Measurements from ENCODE around the gene IGLL5.

Gene IGLL5

GRCh38 chr22:22924369-22925145 is 36.9 kb downstream of the IGLL5 start:
- Histone ChIP-seq H3K27me3 (ENCODE audit: insufficient read depth, low read length, poor library complexity, severe bottlenecking) (no peaks in the 10 kb centered on the region), H3K79me2 (ENCODE audit: insufficient read depth, low read length) (no peaks in the 10 kb centered on the region), H3K4me3 (ENCODE audit: low read length, poor library complexity, severe bottlenecking) (no peak overlapping the region), H3K9ac (ENCODE audit: low read depth, low read length, poor library complexity, severe bottlenecking) (no peak overlapping the region), H2AFZ (ENCODE audit: low read length) (no peak overlapping the region), H3F3A (ENCODE audit: low read depth) (no peaks in the 10 kb centered on the region), H3K9me2 (replicated peaks; ENCODE audit: low read depth, low read length) (no peaks in the 10 kb centered on the region), H3K9me3 (ENCODE audit: insufficient read depth, low read depth, low read length) (no peaks in the 10 kb centered on the region), H3K4me2 (ENCODE audit: low read depth, low read length, poor library complexity, severe bottlenecking) (no peak overlapping the region), H4K20me1 (ENCODE audit: insufficient read depth, low read length, poor library complexity, severe bottlenecking) (no peaks in the 10 kb centered on the region), H3K36me3 (ENCODE audit: insufficient read depth, low read length) (no peaks in the 10 kb centered on the region), H3K4me1 (ENCODE audit: insufficient read depth, low read length, poor library complexity, severe bottlenecking) (peaks cover 21% of the 10 kb centered on the region)
- TF ChIP-seq CTCF (conservative IDR thresholded peaks at IDR 0.05; ENCODE audit: low read length) = no peak
- no peak for TF ChIP-seq EZH2phosphoT487 (IDR thresholded peaks at IDR 0.05; ENCODE audit: borderline replicate concordance)

- H4K20me1 ChIP-seq (ENCODE audit: insufficient read depth, low read length, poor library complexity, severe bottlenecking) = no peaks in the 10 kb centered on the region
- no peaks in the 10 kb centered on the region for H3K27me3 ChIP-seq (ENCODE audit: insufficient read depth, low read length, poor library complexity, severe bottlenecking)
- H3K9ac ChIP-seq (ENCODE audit: low read depth, low read length, poor library complexity, severe bottlenecking) = no peak overlapping the region
- peaks cover 22% of the 10 kb centered on the region for H3K4me1 ChIP-seq (ENCODE audit: insufficient read depth, low read length, poor library complexity, severe bottlenecking)
- no peaks in the 10 kb centered on the region for H3K9me2 ChIP-seq (replicated peaks; ENCODE audit: low read depth, low read length)
- no peaks in the 10 kb centered on the region for H3K36me3 ChIP-seq (ENCODE audit: insufficient read depth, low read length)
- H3K79me2 ChIP-seq (ENCODE audit: insufficient read depth, low read length) = no peaks in the 10 kb centered on the region
- H2AFZ ChIP-seq (ENCODE audit: low read length) = no peak overlapping the region
- TF ChIP-seq CTCF (conservative IDR thresholded peaks at IDR 0.05; ENCODE audit: low read length) = no peak
- TF ChIP-seq EZH2phosphoT487 (IDR thresholded peaks at IDR 0.05; ENCODE audit: borderline replicate concordance) = no peak
- H3K9me3 ChIP-seq (ENCODE audit: insufficient read depth, low read depth, low read length) = no peaks in the 10 kb centered on the region
- no peaks in the 10 kb centered on the region for H3F3A ChIP-seq (ENCODE audit: low read depth)
- H3K4me2 ChIP-seq (ENCODE audit: low read depth, low read length, poor library complexity, severe bottlenecking) = no peak overlapping the region
- H3K4me3 ChIP-seq (ENCODE audit: low read length, poor library complexity, severe bottlenecking) = no peak overlapping the region
Observed at GRCh38 chr22:22925146-22925804, 37.7 kb downstream of the IGLL5 start.

DNA sequence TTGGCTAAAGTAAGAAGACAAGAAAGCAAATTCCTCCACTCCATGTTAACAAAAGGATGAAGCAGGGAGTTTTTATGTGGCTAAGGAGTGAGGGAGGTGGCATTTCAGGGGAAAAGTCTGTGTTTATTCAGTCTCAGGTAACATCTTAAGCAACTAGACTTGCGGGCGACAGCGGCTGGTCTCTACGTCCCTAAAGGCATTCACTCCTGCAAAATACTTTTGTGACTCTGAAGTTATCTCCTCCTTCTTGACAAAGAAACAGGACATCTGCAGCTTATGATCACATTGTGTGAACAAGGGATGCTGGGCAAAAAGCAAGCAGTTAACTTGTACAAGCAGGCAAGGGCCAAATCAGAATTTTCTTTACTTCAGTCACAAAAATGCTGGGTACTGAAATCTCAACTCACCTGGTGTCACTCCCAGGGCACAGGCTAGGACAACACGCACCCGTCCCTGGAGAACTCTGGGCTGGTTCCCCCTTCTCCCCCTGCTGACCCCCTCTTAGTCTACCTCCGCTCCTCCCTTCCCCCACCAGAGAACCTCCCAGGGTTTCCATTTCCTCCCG is 38.3 kb downstream of the IGLL5 start:
- TF ChIP-seq EZH2phosphoT487 (IDR thresholded peaks at IDR 0.05; ENCODE audit: borderline replicate concordance) (no peak), CTCF (conservative IDR thresholded peaks at IDR 0.05; ENCODE audit: low read length) (no peak)
- Histone ChIP-seq H2AFZ (ENCODE audit: low read length) (no peak overlapping the region), H3K79me2 (ENCODE audit: insufficient read depth, low read length) (no peaks in the 10 kb centered on the region), H3K36me3 (ENCODE audit: insufficient read depth, low read length) (no peaks in the 10 kb centered on the region), H3K4me1 (ENCODE audit: insufficient read depth, low read length, poor library complexity, severe bottlenecking) (peaks cover 22% of the 10 kb centered on the region), H4K20me1 (ENCODE audit: insufficient read depth, low read length, poor library complexity, severe bottlenecking) (no peaks in the 10 kb centered on the region), H3K9me3 (ENCODE audit: insufficient read depth, low read depth, low read length) (no peaks in the 10 kb centered on the region), H3K4me3 (ENCODE audit: low read length, poor library complexity, severe bottlenecking) (no peak overlapping the region), H3K9ac (ENCODE audit: low read depth, low read length, poor library complexity, severe bottlenecking) (no peak overlapping the region), H3K9me2 (replicated peaks; ENCODE audit: low read depth, low read length) (no peaks in the 10 kb centered on the region), H3F3A (ENCODE audit: low read depth) (no peaks in the 10 kb centered on the region), H3K4me2 (ENCODE audit: low read depth, low read length, poor library complexity, severe bottlenecking) (no peak overlapping the region), H3K27me3 (ENCODE audit: insufficient read depth, low read length, poor library complexity, severe bottlenecking) (no peaks in the 10 kb centered on the region)
